Endothelial cell of umbilical vein (primary cell): Measurements from ENCODE around the gene CAPNS2. TPM values are rescaled to one million over a fixed set of nuclear protein-coding genes. Genes with fewer than 3 reads are reported as not detected.

Experiments
- BruUV-seq: library from RNA; stranded (reverse); fragments of 400-500 nt; replicated peaks from 2 replicates; lab custom pipeline; 2021; lab: Mats Ljungman, UMichigan
- CTCF ChIA-PET: fragments of 300-600, 350-600 bp; sonication (Branson Sonifier 250); formaldehyde crosslinking; loops from one replicate; lab custom pipeline; 2021; ENCODE audit warnings: antibody characterized with exemption, inconsistent platforms; lab: Charles Lee
- POLR2A ChIA-PET: fragments of 300-600, 350-600 bp; sonication (Branson Sonifier 250); formaldehyde crosslinking; loops from one replicate; lab custom pipeline; 2021; ENCODE audit warnings: antibody characterized with exemption, inconsistent platforms; lab: Charles Lee
- DNase-seq: peaks from one replicate; pipeline ENCODE4 v3.0.0-alpha.2; 2011; ENCODE audit warnings: low read depth, low spot score
- FAIRE-seq: peaks from 2 replicates; lab custom pipeline; 2011; peaks lifted over from hg19 to GRCh38; lab: Jason Lieb, UNC
- H2AFZ ChIP-seq: 2 replicates; pipeline ENCODE4 v1.6.0; 2012; ENCODE audit warnings: low read depth, low read length, control low read depth, inconsistent platforms
- H3K27ac ChIP-seq: 2 replicates; pipeline ENCODE4 v1.5.1; 2011; ENCODE audit warnings: low read depth, mild to moderate bottlenecking, control low read depth, low read length, moderate library complexity; ENCODE audit not compliant: insufficient read depth
- H3K27me3 ChIP-seq, 2 experiments: 2 replicates each; pipeline versions ENCODE4 v1.6.0 to v1.6.1; 2011; ENCODE audit warnings: low read length in 2 of 2, mixed read lengths in 1 of 2; ENCODE audit not compliant: control insufficient read depth in 2 of 2, insufficient read depth in 2 of 2
- H3K36me3 ChIP-seq, 2 experiments: 2 replicates in 1 of 2; 3 replicates in 1 of 2; pipeline ENCODE4 v1.5.1; 2011; ENCODE audit warnings: low read length in 2 of 2, mild to moderate bottlenecking in 1 of 2, moderate library complexity in 1 of 2; ENCODE audit not compliant: control insufficient read depth in 2 of 2, insufficient read depth in 2 of 2; ENCODE audit errors: extremely low read depth in 1 of 2
- H3K4me1 ChIP-seq: 3 replicates; pipeline ENCODE4 v1.5.1; 2011; ENCODE audit warnings: mild to moderate bottlenecking, low read length; ENCODE audit not compliant: control insufficient read depth, insufficient read depth; ENCODE audit errors: extremely low read depth
- H3K4me2 ChIP-seq: 2 replicates; pipeline ENCODE4 v1.6.1; 2011; ENCODE audit warnings: low read length, control low read depth, mixed read lengths; ENCODE audit not compliant: insufficient read depth
- H3K4me3 ChIP-seq, 3 experiments: fragments of 200-600 bp in 1 of 3; sonication (generic), shearing (Covaris generic) in 1 of 3; replicated peaks in 1 of 3; 2 replicates each; pipeline ENCODE4 v1.5.1; 2011 to 2016; ENCODE audit warnings: control low read depth in 3 of 3, low read length in 3 of 3, mild to moderate bottlenecking in 2 of 3, inconsistent platforms in 1 of 3, low read depth in 1 of 3, moderate library complexity in 1 of 3; ENCODE audit not compliant: insufficient read depth in 1 of 3
- H3K79me2 ChIP-seq: 2 replicates; pipeline ENCODE4 v1.6.0; 2012; ENCODE audit warnings: low read length, inconsistent platforms; ENCODE audit not compliant: control insufficient read depth, insufficient read depth
- H3K9ac ChIP-seq: replicated peaks from 2 replicates; pipeline ENCODE3; 2011; ENCODE audit warnings: low read length, control low read depth; ENCODE audit not compliant: insufficient read depth; ENCODE audit errors: extremely low read depth
- H3K9me1 ChIP-seq: replicated peaks from 3 replicates; pipeline ENCODE4 v1.6.0; 2011; ENCODE audit warnings: mild to moderate bottlenecking, low read length; ENCODE audit not compliant: control insufficient read depth, insufficient read depth; ENCODE audit errors: extremely low read depth
- H3K9me3 ChIP-seq: replicated peaks from 2 replicates; pipeline ENCODE4 v1.5.1; 2012; ENCODE audit warnings: low read length, inconsistent platforms; ENCODE audit not compliant: control insufficient read depth, insufficient read depth
- H4K20me1 ChIP-seq: replicated peaks from 2 replicates; pipeline ENCODE3; 2011; ENCODE audit warnings: mild to moderate bottlenecking, low read length; ENCODE audit not compliant: control insufficient read depth, insufficient read depth; ENCODE audit errors: extremely low read depth
- EZH2 ChIP-seq: IDR thresholded peaks from 2 replicates; pipeline ENCODE4 v1.6.1; 2012; ENCODE audit warnings: borderline replicate concordance, low read depth, mild to moderate bottlenecking, moderate library complexity, low read length, inconsistent platforms; ENCODE audit not compliant: severe bottlenecking
- FOS ChIP-seq: IDR thresholded peaks from 2 replicates; pipeline ENCODE4 v1.6.1; 2011; ENCODE audit warnings: mild to moderate bottlenecking, low read length, moderate library complexity, borderline replicate concordance; ENCODE audit not compliant: insufficient read depth
- GATA2 ChIP-seq: IDR thresholded peaks from 2 replicates; pipeline ENCODE4 v1.7.0; 2011; ENCODE audit warnings: low read depth, mild to moderate bottlenecking, moderate library complexity, mixed read lengths, low read length; ENCODE audit not compliant: insufficient read length, insufficient read depth
- JUN ChIP-seq: IDR thresholded peaks from 2 replicates; pipeline ENCODE4 v1.6.1; 2011; ENCODE audit warnings: borderline replicate concordance, low read depth; ENCODE audit not compliant: insufficient read length, insufficient read depth
- MAX ChIP-seq: IDR thresholded peaks from 2 replicates; pipeline ENCODE4 v1.6.1; 2011; ENCODE audit not compliant: insufficient read depth, insufficient read length
- MYC ChIP-seq: IDR thresholded peaks from one replicate; pipeline ENCODE4 v1.6.1; 2011; ENCODE audit warnings: mild to moderate bottlenecking, low read depth, low read length
- POLR2A ChIP-seq: IDR thresholded peaks from 2 replicates; pipeline ENCODE4 v1.6.1; 2012; ENCODE audit warnings: low read depth, mild to moderate bottlenecking, control low read depth, low read length
- POLR2AphosphoS5 ChIP-seq: IDR thresholded peaks from 2 replicates; pipeline ENCODE4 v1.6.1; 2012; ENCODE audit warnings: low read depth, mild to moderate bottlenecking, control low read depth, low read length, moderate library complexity; ENCODE audit not compliant: insufficient read depth
- dilution Hi-C: fragments of 300-500 bp; cut with MboI; formaldehyde crosslinking; loops from one replicate; pipeline ENCODE4 v1.15.0; 2019; ENCODE audit warnings: low sequenced_read_pairs; ENCODE audit not compliant: extremely low pct_ligation_motif_present
- intact Hi-C: fragments of 100-400 bp; cut with micrococcal nuclease; formaldehyde crosslinking; loops from one replicate; pipeline ENCODE4 v1.10.0; 2022
- polyA plus RNA-seq, 4 experiments: library from polyadenylated mRNA; depleted of rRNA in 3 of 4; stranded (reverse) in 3 of 4; unstranded in 1 of 4; fragments of >200 nt; gene quantifications; 2 replicates each; pipeline versions ENCODE4 v1.2.1 to v1.2.3, GENCODE V29; 2011 to 2012; ENCODE audit warnings: missing spikeins in 1 of 4
- total RNA-seq: library from RNA; stranded (reverse); gene quantifications from 2 replicates; pipeline ENCODE4 v1.2.3, GENCODE V29; 2021
- TF ChIP-seq, protein P1 (sequence below), 2 donors: IDR thresholded peaks; 1 replicate in 1 of 2; 2 replicates in 1 of 2; pipeline ENCODE4 v1.5.1; 2011; ENCODE audit warnings: low read length in 2 of 2, mild to moderate bottlenecking in 2 of 2, moderate library complexity in 2 of 2, control low read depth in 1 of 2, inconsistent platforms in 1 of 2, low read depth in 1 of 2; ENCODE audit not compliant: insufficient read depth in 1 of 2; ENCODE audit errors: extremely low read depth in 1 of 2

CAPNS2 gene
- total and polyA plus RNA-seq, 2 donors (not counting 3 experiments of a cell fraction or from before 2014, with no cell fraction given), result 1.4 to 3.2 TPM

- no peak for DNase-seq
- intact Hi-C loops, result no loop called here
- no peak overlapping the region for H3K4me2 ChIP-seq
- no peak for FAIRE-seq
- H2AFZ ChIP-seq, result no peak overlapping the region
- no peak overlapping the region for H3K4me3 ChIP-seq
- no peaks in the 10 kb centered on the region for H3K9me3 ChIP-seq
- H3K9me1 ChIP-seq, result no peaks in the 10 kb centered on the region
- BruUV-seq, result no TSS peak
- H3K36me3 ChIP-seq, result peaks cover 15% of the 10 kb centered on the region in 2 experiments
- peaks cover 28% of the 10 kb centered on the region for H3K4me1 ChIP-seq
- no peak overlapping the region for H3K27ac ChIP-seq
- ChIA-PET CTCF (interaction anchor here (0.8 to 1.6 kb wide), 2 partner anchors 21 to 108 kb away, joined by 3 read pairs; no protein-coding TSS in a partner anchor), POLR2A (no interaction called here)
- H4K20me1 ChIP-seq, result no peaks in the 10 kb centered on the region
- TF ChIP-seq POLR2A, result no peak
- TF ChIP-seq GATA2, result no peak
- TF ChIP-seq, protein P1, sequence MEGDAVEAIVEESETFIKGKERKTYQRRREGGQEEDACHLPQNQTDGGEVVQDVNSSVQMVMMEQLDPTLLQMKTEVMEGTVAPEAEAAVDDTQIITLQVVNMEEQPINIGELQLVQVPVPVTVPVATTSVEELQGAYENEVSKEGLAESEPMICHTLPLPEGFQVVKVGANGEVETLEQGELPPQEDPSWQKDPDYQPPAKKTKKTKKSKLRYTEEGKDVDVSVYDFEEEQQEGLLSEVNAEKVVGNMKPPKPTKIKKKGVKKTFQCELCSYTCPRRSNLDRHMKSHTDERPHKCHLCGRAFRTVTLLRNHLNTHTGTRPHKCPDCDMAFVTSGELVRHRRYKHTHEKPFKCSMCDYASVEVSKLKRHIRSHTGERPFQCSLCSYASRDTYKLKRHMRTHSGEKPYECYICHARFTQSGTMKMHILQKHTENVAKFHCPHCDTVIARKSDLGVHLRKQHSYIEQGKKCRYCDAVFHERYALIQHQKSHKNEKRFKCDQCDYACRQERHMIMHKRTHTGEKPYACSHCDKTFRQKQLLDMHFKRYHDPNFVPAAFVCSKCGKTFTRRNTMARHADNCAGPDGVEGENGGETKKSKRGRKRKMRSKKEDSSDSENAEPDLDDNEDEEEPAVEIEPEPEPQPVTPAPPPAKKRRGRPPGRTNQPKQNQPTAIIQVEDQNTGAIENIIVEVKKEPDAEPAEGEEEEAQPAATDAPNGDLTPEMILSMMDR (IDR thresholded peaks at IDR 0.05; ENCODE audit: extremely low read depth in 1 of 2, insufficient read depth in 1 of 2, low read depth in 1 of 2, low read length in 2 of 2), result no peak
- no peak for TF ChIP-seq POLR2AphosphoS5
- no peak for TF ChIP-seq MAX
- no peak for TF ChIP-seq MYC
- no peak for TF ChIP-seq JUN
- TF ChIP-seq FOS, result no peak
- TF ChIP-seq EZH2, result no peak
- dilution Hi-C loops, result no loop called here
- no peaks in the 10 kb centered on the region for H3K79me2 ChIP-seq
- no peak overlapping the region for H3K9ac ChIP-seq
- H3K27me3 ChIP-seq, result no peaks in the 10 kb centered on the region
These were observed 6.0 kb downstream of the CAPNS2 start for GRCh38 chr16:55572439-55572838.
